GM23248 (cell line): ENCODE data around the gene DGKI. TPM values are rescaled to one million over a fixed set of nuclear protein-coding genes. Genes with fewer than 3 reads are reported as not detected.

Source experiments
- DNase-seq: peaks from one replicate; pipeline ENCODE4 v3.0.0-alpha.2; 2015
- H2AFZ ChIP-seq: fragments of 200-600 bp; sonication (generic); 2 replicates; pipeline ENCODE4 v1.6.1; 2016; ENCODE audit warnings: antibody characterized with exemption
- H3F3A ChIP-seq: fragments of 200-600 bp; sonication (generic); 2 replicates; pipeline ENCODE4 v1.6.1; 2016; ENCODE audit warnings: mild to moderate bottlenecking, antibody characterized with exemption, mixed run types; ENCODE audit not compliant: insufficient read depth
- H3K27ac ChIP-seq: fragments of 200-600 bp; sonication (generic); 2 replicates; pipeline ENCODE4 v1.5.1; 2016; ENCODE audit warnings: mild to moderate bottlenecking
- H3K27me3 ChIP-seq: fragments of 200-600 bp; sonication (generic); replicated peaks from 2 replicates; pipeline ENCODE4 v1.6.1; 2016; ENCODE audit warnings: mild to moderate bottlenecking; ENCODE audit not compliant: insufficient read depth
- H3K36me3 ChIP-seq: fragments of 200-600 bp; sonication (generic); 2 replicates; pipeline ENCODE4 v1.6.1; 2016; ENCODE audit warnings: low read depth, mild to moderate bottlenecking
- H3K4me1 ChIP-seq: fragments of 200-600 bp; sonication (generic); 2 replicates; pipeline ENCODE4 v1.6.1; 2016; ENCODE audit warnings: mild to moderate bottlenecking; ENCODE audit not compliant: insufficient read depth
- H3K4me2 ChIP-seq: fragments of 200-600 bp; sonication (generic); one replicate; pipeline ENCODE4 v1.6.1; 2016; ENCODE audit warnings: mild to moderate bottlenecking; ENCODE audit not compliant: unreplicated experiment
- H3K4me3 ChIP-seq: fragments of 200-600 bp; sonication (generic); 2 replicates; pipeline ENCODE4 v1.5.1; 2016; ENCODE audit warnings: mild to moderate bottlenecking
- H3K79me2 ChIP-seq: fragments of 200-600 bp; sonication (generic); 2 replicates; pipeline ENCODE4 v1.6.1; 2016; ENCODE audit warnings: mild to moderate bottlenecking; ENCODE audit not compliant: insufficient read depth
- H3K9ac ChIP-seq: fragments of 200-600 bp; sonication (generic); 2 replicates; pipeline ENCODE4 v1.6.1; 2016; ENCODE audit warnings: mild to moderate bottlenecking
- H3K9me2 ChIP-seq: fragments of 200-600 bp; sonication (generic); 2 replicates; pipeline ENCODE4 v1.6.1; 2016; ENCODE audit warnings: mixed run types, mild to moderate bottlenecking, moderate library complexity; ENCODE audit not compliant: insufficient read depth
- H3K9me3 ChIP-seq: fragments of 200-600 bp; sonication (generic); one replicate; pipeline ENCODE4 v1.6.1; 2017; ENCODE audit warnings: low read depth
- H4K20me1 ChIP-seq: fragments of 200-600 bp; sonication (generic); 2 replicates; pipeline ENCODE4 v1.6.0; 2016; ENCODE audit not compliant: insufficient read depth
- EZH2 ChIP-seq: fragments of 200-600 bp; sonication (generic); IDR thresholded peaks from 2 replicates; pipeline ENCODE4 v1.6.1; 2018; ENCODE audit warnings: antibody characterized with exemption, mild to moderate bottlenecking; ENCODE audit not compliant: insufficient read depth, poor library complexity, severe bottlenecking
- EZH2phosphoT487 ChIP-seq: fragments of 200-600 bp; sonication (generic); IDR thresholded peaks from 2 replicates; pipeline ENCODE4 v1.6.1; 2018; ENCODE audit warnings: antibody characterized with exemption, moderate library complexity, mild to moderate bottlenecking, low read depth; ENCODE audit not compliant: insufficient read depth
- WGBS, 2 experiments: methylation state at CpG; one replicate each; pipeline ENCODE4 v1.1.6; 2015 to 2017; ENCODE audit warnings: low lambda C conversion rate in 2 of 2, low coverage in 1 of 2; ENCODE audit errors: missing lambda C conversion rate in 2 of 2; 5-methylcytosine and 5-hydroxymethylcytosine counted together
- in situ Hi-C: fragments of 300-500 bp; cut with MboI; formaldehyde crosslinking; loops from 2 replicates; pipeline ENCODE4 v1.15.0; 2020
- polyA plus RNA-seq: library from polyadenylated mRNA; unstranded; fragments of >200 nt; fragmentation: Nextera tagmentation; extraction: Ambion mirVana; gene quantifications from 2 replicates; pipeline ENCODE4 v1.2.1, GENCODE V29; 2016
- total RNA-seq: library from RNA; depleted of rRNA; stranded (reverse); fragments of >200 nt; shearing (Covaris generic); gene quantifications from 2 replicates; pipeline ENCODE4 v1.2.3, GENCODE V29; 2014

Gene DGKI
- total and polyA plus RNA-seq, 2 experiments from 2014 or later = 5.4 to 25.9 TPM

- no peaks in the 10 kb centered on the region for H3K79me2 ChIP-seq
- H3K4me3 ChIP-seq = no peak overlapping the region
- H3K9me2 ChIP-seq = no peaks in the 10 kb centered on the region
- WGBS, 2 experiments = 43 to 60% methylated on average over 1 of the region's 1 CpG
- H2AFZ ChIP-seq = no peak overlapping the region
- TF ChIP-seq EZH2phosphoT487 = no peak
- TF ChIP-seq EZH2 = no peak
- no peak overlapping the region for H3K9ac ChIP-seq
- H3K4me2 ChIP-seq = no peak overlapping the region
- peaks cover 13% of the 10 kb centered on the region for H3K4me1 ChIP-seq
- H3F3A ChIP-seq = no peaks in the 10 kb centered on the region; the same call in 1 of the 2 replicates
- in situ Hi-C loops = no loop called here
- H3K36me3 ChIP-seq = peaks cover 7% of the 10 kb centered on the region; the same call in 1 of the 2 replicates
- H3K9me3 ChIP-seq = no peaks in the 10 kb centered on the region
- no peaks in the 10 kb centered on the region for H3K27me3 ChIP-seq
- no peak for DNase-seq
- H4K20me1 ChIP-seq = no peaks in the 10 kb centered on the region
- no peak overlapping the region for H3K27ac ChIP-seq
These were observed 438.6 kb downstream of the DGKI start for GRCh38 chr7:137408126-137408525.

DNA sequence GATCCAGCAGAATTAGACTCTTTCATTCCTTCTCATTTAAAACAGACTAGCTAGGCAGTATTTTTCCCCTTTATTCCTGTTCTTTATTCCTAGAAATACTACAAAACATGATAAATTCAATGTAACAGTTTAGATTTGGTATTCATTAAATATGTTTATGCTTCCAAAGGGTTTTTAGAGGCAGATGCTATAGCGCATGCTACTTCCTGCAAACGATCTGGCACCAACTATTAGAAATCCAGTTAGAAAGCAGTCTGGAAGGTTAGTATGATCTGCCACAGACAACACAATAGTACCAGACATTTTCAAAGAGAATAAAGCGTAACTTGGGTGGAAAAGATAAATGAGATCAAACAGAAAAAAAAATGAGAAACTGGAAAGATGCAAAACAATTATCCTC is 439.7 kb downstream of the DGKI start:
- in situ Hi-C loops = no loop called here
- DNase-seq = no peak
- Histone ChIP-seq H3K9ac (no peak overlapping the region), H3K36me3 (peaks cover 7% of the 10 kb centered on the region; the same call in 1 of the 2 replicates), H3K27ac (no peak overlapping the region), H3K27me3 (no peaks in the 10 kb centered on the region), H3K79me2 (no peaks in the 10 kb centered on the region), H3K9me2 (no peaks in the 10 kb centered on the region), H3K4me3 (no peak overlapping the region), H3K4me2 (no peak overlapping the region), H4K20me1 (no peaks in the 10 kb centered on the region), H2AFZ (no peak overlapping the region), H3F3A (no peaks in the 10 kb centered on the region; the same call in 1 of the 2 replicates), H3K4me1 (peaks cover 13% of the 10 kb centered on the region), H3K9me3 (no peaks in the 10 kb centered on the region)
- no peak for TF ChIP-seq EZH2phosphoT487
- no peak for TF ChIP-seq EZH2
- WGBS, 2 experiments = 88 to 96% methylated on average over 3 of the region's 3 CpGs

- H3K36me3 ChIP-seq = peaks cover 7% of the 10 kb centered on the region; the same call in 1 of the 2 replicates
- DNase-seq = peak; percentile 58
- TF ChIP-seq EZH2 = no peak
- no peak for TF ChIP-seq EZH2phosphoT487
- H3K4me1 ChIP-seq = peaks cover 22% of the 10 kb centered on the region
- no peak overlapping the region for H3K27ac ChIP-seq
- no peaks in the 10 kb centered on the region for H3K27me3 ChIP-seq
- in situ Hi-C loops = no loop called here
- H3K9ac ChIP-seq = no peak overlapping the region
- no peak overlapping the region for H2AFZ ChIP-seq
- 59 to 62% methylated on average over 5 of the region's 5 CpGs for WGBS, 2 experiments
- H3F3A ChIP-seq = no peaks in the 10 kb centered on the region; the same call in 1 of the 2 replicates
- no peaks in the 10 kb centered on the region for H3K79me2 ChIP-seq
- H3K9me2 ChIP-seq = no peaks in the 10 kb centered on the region
- H3K4me3 ChIP-seq = no peak overlapping the region
- no peaks in the 10 kb centered on the region for H3K9me3 ChIP-seq
- no peaks in the 10 kb centered on the region for H4K20me1 ChIP-seq
- no peak overlapping the region for H3K4me2 ChIP-seq
These were observed 442.0 kb downstream of the DGKI start for GRCh38 chr7:137404660-137405317.

- H3K9ac ChIP-seq = no peak overlapping the region
- no peak overlapping the region for H2AFZ ChIP-seq
- no peak overlapping the region for H3K4me2 ChIP-seq
- H3K36me3 ChIP-seq = peaks cover 7% of the 10 kb centered on the region; the same call in 1 of the 2 replicates
- TF ChIP-seq EZH2phosphoT487 (no peak), EZH2 (no peak)
- no peak overlapping the region for H3K4me3 ChIP-seq
- peaks cover 23% of the 10 kb centered on the region for H3K4me1 ChIP-seq
- no peak overlapping the region for H3K27ac ChIP-seq
- no peaks in the 10 kb centered on the region for H3K9me3 ChIP-seq
- in situ Hi-C loops = no loop called here
- WGBS, 2 experiments = 84 to 87% methylated on average over 2 of the region's 2 CpGs
- H3K27me3 ChIP-seq = no peaks in the 10 kb centered on the region
- no peaks in the 10 kb centered on the region for H3K79me2 ChIP-seq
- DNase-seq = no peak
- peaks cover 1% of the 10 kb centered on the region; the same call in 1 of the 2 replicates for H3K9me2 ChIP-seq
- H4K20me1 ChIP-seq = no peaks in the 10 kb centered on the region
- no peaks in the 10 kb centered on the region; the same call in 1 of the 2 replicates for H3F3A ChIP-seq
These were observed 443.4 kb downstream of the DGKI start for GRCh38 chr7:137403353-137403695.
